Colonic mucosa (tissue), 4 donors: ENCODE measurements around the gene COL4A2. TPM values are rescaled to one million over a fixed set of nuclear protein-coding genes. Genes with fewer than 3 reads are reported as not detected.

ENCODE experiments used
- DNase-seq: peaks from one replicate; pipeline ENCODE4 v3.0.0-alpha.2; 2020
- H3K27ac ChIP-seq: fragments of 200-600 bp; one replicate; pipeline ENCODE4 v1.8.0; 2021
- H3K27me3 ChIP-seq: fragments of 200-600 bp; one replicate; pipeline ENCODE4 v1.8.0; 2021
- H3K36me3 ChIP-seq: fragments of 200-600 bp; one replicate; pipeline ENCODE4 v1.8.0; 2021
- H3K4me1 ChIP-seq: fragments of 200-600 bp; one replicate; pipeline ENCODE4 v1.8.0; 2021; ENCODE audit warnings: mild to moderate bottlenecking
- H3K4me3 ChIP-seq: fragments of 200-600 bp; one replicate; pipeline ENCODE4 v1.8.0; 2021
- H3K9ac ChIP-seq, 2 donors: one replicate each; pipeline ENCODE4 v1.7.0; 2013; ENCODE audit warnings: control low read depth in 2 of 2, low read depth in 2 of 2, low read length in 2 of 2
- H3K9me3 ChIP-seq: fragments of 200-600 bp; one replicate; pipeline ENCODE4 v1.8.0; 2021
- CTCF ChIP-seq: fragments of 200-600 bp; IDR thresholded peaks from one replicate; pipeline ENCODE4 v1.8.0; 2022; ENCODE audit warnings: antibody characterized with exemption, mild to moderate bottlenecking
- intact Hi-C: fragments of 100-400 bp; cut with DNase I; formaldehyde crosslinking; loops from one replicate; pipeline ENCODE4 v1.14.1; 2022
- total RNA-seq, 2 donors: library from RNA; stranded (reverse); fragmentation: NEBNext Ultra II Directional in 1 of 2; extraction: Animal tissue kit (Norgen Biotek cat#: 25700) in 1 of 2; gene quantifications; one replicate each; pipeline ENCODE4 v1.2.1, GENCODE V29; 2021
- donor health status: healthy.
- donor health status: DM: no; HTN: no; CAD: no.
- donor health status: DM: no; HTN: no; CAD: no.

Gene COL4A2
- total RNA-seq, 2 donors from 2014 or later: 61.1 to 111 TPM

GRCh38 chr13:110518226-110518525, 211.1 kb downstream of the COL4A2 start:
- Histone ChIP-seq H3K4me1 (peaks cover 13% of the 10 kb centered on the region), H3K27me3 (no peaks in the 10 kb centered on the region), H3K4me3 (no peak overlapping the region), H3K27ac (peak overlapping the region; percentile 6), H3K9me3 (no peaks in the 10 kb centered on the region), H3K9ac (peak overlapping the region in 1 of 2 donors; percentile 23), H3K36me3 (no peaks in the 10 kb centered on the region)
- intact Hi-C loops: no loop called here
- no peak for DNase-seq
- no peak for TF ChIP-seq CTCF

GRCh38 chr13:110518571-110518970, 211.5 kb downstream of the COL4A2 start:
- H3K27ac ChIP-seq: peak overlapping the region; percentile 6
- no peak overlapping the region for H3K4me3 ChIP-seq
- H3K9ac ChIP-seq: peak overlapping the region in 1 of 2 donors; percentile 23
- no peaks in the 10 kb centered on the region for H3K36me3 ChIP-seq
- no peaks in the 10 kb centered on the region for H3K9me3 ChIP-seq
- intact Hi-C loops: no loop called here
- H3K4me1 ChIP-seq: peaks cover 13% of the 10 kb centered on the region
- peak; percentile 73 for DNase-seq
- no peak for TF ChIP-seq CTCF
- no peaks in the 10 kb centered on the region for H3K27me3 ChIP-seq

GRCh38 chr13:110519046-110519445, 212.0 kb downstream of the COL4A2 start:
- no peak for TF ChIP-seq CTCF
- H3K9ac ChIP-seq: no peak overlapping the region
- H3K27ac ChIP-seq: peak overlapping the region; percentile 6
- H3K4me1 ChIP-seq: peaks cover 13% of the 10 kb centered on the region
- no peak overlapping the region for H3K4me3 ChIP-seq
- no peaks in the 10 kb centered on the region for H3K9me3 ChIP-seq
- H3K36me3 ChIP-seq: no peaks in the 10 kb centered on the region
- DNase-seq: no peak
- no peaks in the 10 kb centered on the region for H3K27me3 ChIP-seq
- intact Hi-C loops: no loop called here

GRCh38 chr13:110519506-110519905, 212.4 kb downstream of the COL4A2 start:
- intact Hi-C loops: no loop called here
- Histone ChIP-seq H3K36me3 (no peaks in the 10 kb centered on the region), H3K27me3 (no peaks in the 10 kb centered on the region), H3K27ac (no peak overlapping the region), H3K9me3 (no peaks in the 10 kb centered on the region), H3K4me3 (no peak overlapping the region), H3K9ac (peak overlapping the region in 1 of 2 donors; percentile 37), H3K4me1 (peaks cover 13% of the 10 kb centered on the region)
- DNase-seq: no peak
- no peak for TF ChIP-seq CTCF

- no peak for TF ChIP-seq CTCF
- no peaks in the 10 kb centered on the region for H3K27me3 ChIP-seq
- peak overlapping the region; percentile 56 for H3K27ac ChIP-seq
- intact Hi-C loops: no loop called here
- H3K9me3 ChIP-seq: no peaks in the 10 kb centered on the region
- peak; percentile 89 for DNase-seq
- H3K9ac ChIP-seq: peak overlapping the region; percentile 32 to 37
- peaks cover 16% of the 10 kb centered on the region for H3K4me1 ChIP-seq
- no peak overlapping the region for H3K4me3 ChIP-seq
- H3K36me3 ChIP-seq: no peaks in the 10 kb centered on the region
These were observed 213.6 kb downstream of the COL4A2 start for GRCh38 chr13:110520431-110521295.
